ENCODE results near the gene ZFAND4.

- no peak for TF ChIP-seq CTCF (IDR thresholded peaks at IDR 0.05)
- no peak for TF ChIP-seq POLR2A (IDR thresholded peaks at IDR 0.05)
Observed at GRCh38 chr10:45592926-45593325, 79.6 kb downstream of the ZFAND4 start.

All from right lobe of liver (tissue), 4 donors.